Esophagus squamous epithelium (tissue), 4 donors: ENCODE results near the gene RGS7.

ENCODE experiments used
- CTCF ChIP-seq, 6 experiments: fragments of 450-650 bp in 4 of 6; fragments of 200-600 bp in 2 of 6; sonication (generic) in 2 of 6; IDR thresholded peaks; one replicate each; pipeline ENCODE4 v1.5.1; 2016 to 2019; ENCODE audit warnings: antibody characterized with exemption in 6 of 6, mild to moderate bottlenecking in 4 of 6, moderate library complexity in 4 of 6
- POLR2A ChIP-seq, 4 donors: fragments of 450-650 bp; IDR thresholded peaks; one replicate each; pipeline ENCODE4 v1.6.1; 2017; ENCODE audit warnings: antibody characterized with exemption in 4 of 4, mild to moderate bottlenecking in 4 of 4, moderate library complexity in 3 of 4

GRCh38 chr1:240883490-240883889 is 473.5 kb downstream of the RGS7 start:
- no peak for TF ChIP-seq CTCF (IDR thresholded peaks at IDR 0.05)
- TF ChIP-seq POLR2A (IDR thresholded peaks at IDR 0.05) = no peak
